Subcutaneous abdominal adipose tissue (tissue), 5 donors: ENCODE data around the gene POP7.
A peak's percentile ranks its signal among the peaks of the same experiment; 100 is the strongest.

Experiments
- H3K27ac ChIP-seq: one replicate; pipeline ENCODE4 v1.7.0; 2013; ENCODE audit warnings: low read depth, mild to moderate bottlenecking, inconsistent platforms, low read length, moderate library complexity
- H3K27me3 ChIP-seq, 5 donors: one replicate each; pipeline ENCODE4 v1.7.0; 2013; ENCODE audit warnings: low read length in 5 of 5, inconsistent platforms in 1 of 5; ENCODE audit not compliant: control insufficient read depth in 5 of 5, insufficient read depth in 4 of 5
- H3K36me3 ChIP-seq, 5 donors: one replicate each; pipeline ENCODE4 v1.7.0; 2013; ENCODE audit warnings: low read length in 5 of 5; ENCODE audit not compliant: control insufficient read depth in 5 of 5, insufficient read depth in 5 of 5
- H3K4me1 ChIP-seq, 5 donors: one replicate each; pipeline ENCODE4 v1.7.0; 2013; ENCODE audit warnings: low read length in 5 of 5, mild to moderate bottlenecking in 3 of 5, moderate library complexity in 1 of 5; ENCODE audit not compliant: control insufficient read depth in 5 of 5, insufficient read depth in 5 of 5
- H3K4me3 ChIP-seq, 5 donors: one replicate each; pipeline ENCODE4 v1.7.0; 2013; ENCODE audit warnings: low read length in 5 of 5, low read depth in 1 of 5
- H3K9ac ChIP-seq, 5 donors: one replicate each; pipeline ENCODE4 v1.7.0; 2013; ENCODE audit warnings: low read length in 5 of 5, mild to moderate bottlenecking in 4 of 5, moderate library complexity in 3 of 5
- H3K9me3 ChIP-seq, 5 donors: one replicate each; pipeline ENCODE4 v1.7.0; 2013; ENCODE audit warnings: low read length in 5 of 5; ENCODE audit not compliant: control insufficient read depth in 5 of 5
- donor health status: healthy.
- donor health status: healthy.
- donor health status: healthy.
- donor health status: healthy.
- donor health status: healthy.

Gene POP7

GRCh38 chr7:100685631-100686145 lies 20.2 kb upstream of the POP7 start:
- Histone ChIP-seq H3K9me3 (no peaks in the 10 kb centered on the region), H3K27me3 (no peaks in the 10 kb centered on the region), H3K9ac (no peak overlapping the region), H3K4me1 (peaks cover 2 to 20% (median 16%) of the 10 kb centered on the region in 5 donors), H3K27ac (no peak overlapping the region), H3K4me3 (no peak overlapping the region), H3K36me3 (peaks cover 0 to 86% (median 77%) of the 10 kb centered on the region in 5 donors)

- Histone ChIP-seq H3K4me1 (peaks cover 2 to 24% (median 18%) of the 10 kb centered on the region in 5 donors), H3K9ac (no peak overlapping the region), H3K27ac (no peak overlapping the region), H3K27me3 (no peaks in the 10 kb centered on the region), H3K9me3 (no peaks in the 10 kb centered on the region), H3K36me3 (peaks cover 0 to 86% (median 77%) of the 10 kb centered on the region in 5 donors), H3K4me3 (no peak overlapping the region)
Observed at GRCh38 chr7:100686201-100686821, 19.6 kb upstream of the POP7 start.

GRCh38 chr7:100686822-100687211 lies 19.1 kb upstream of the POP7 start:
- Histone ChIP-seq H3K4me1 (peaks cover 2 to 29% (median 23%) of the 10 kb centered on the region in 5 donors), H3K27me3 (no peaks in the 10 kb centered on the region), H3K9me3 (no peaks in the 10 kb centered on the region), H3K36me3 (peaks cover 0 to 81% (median 73%) of the 10 kb centered on the region in 5 donors), H3K27ac (no peak overlapping the region), H3K9ac (no peak overlapping the region), H3K4me3 (no peak overlapping the region)

GRCh38 chr7:100687261-100687660 lies 18.7 kb upstream of the POP7 start:
- Histone ChIP-seq H3K9ac (no peak overlapping the region), H3K4me3 (no peak overlapping the region), H3K4me1 (peaks cover 3 to 34% (median 28%) of the 10 kb centered on the region in 5 donors), H3K36me3 (peaks cover 0 to 77% (median 68%) of the 10 kb centered on the region in 5 donors), H3K27ac (no peak overlapping the region), H3K9me3 (no peaks in the 10 kb centered on the region), H3K27me3 (no peaks in the 10 kb centered on the region)

GRCh38 chr7:100687751-100688300 lies 18.1 kb upstream of the POP7 start:
- H3K4me1 ChIP-seq, result peaks cover 9 to 39% (median 34%) of the 10 kb centered on the region in 5 donors
- H3K27ac ChIP-seq, result no peak overlapping the region
- peaks cover 0 to 71% (median 63%) of the 10 kb centered on the region in 5 donors for H3K36me3 ChIP-seq
- no peak overlapping the region for H3K4me3 ChIP-seq
- H3K9ac ChIP-seq, result no peak overlapping the region
- no peaks in the 10 kb centered on the region for H3K9me3 ChIP-seq
- H3K27me3 ChIP-seq, result no peaks in the 10 kb centered on the region

GRCh38 chr7:100688326-100688860 lies 17.5 kb upstream of the POP7 start:
- H3K27me3 ChIP-seq, result no peaks in the 10 kb centered on the region
- H3K9ac ChIP-seq, result peak overlapping the region in 2 of 5 donors; percentile 35 to 37
- no peak overlapping the region for H3K4me3 ChIP-seq
- H3K27ac ChIP-seq, result no peak overlapping the region
- H3K36me3 ChIP-seq, result peaks cover 0 to 66% (median 57%) of the 10 kb centered on the region in 5 donors
- peaks cover 12 to 45% (median 39%) of the 10 kb centered on the region in 5 donors for H3K4me1 ChIP-seq
- no peaks in the 10 kb centered on the region for H3K9me3 ChIP-seq

- Histone ChIP-seq H3K27ac (no peak overlapping the region), H3K4me1 (peaks cover 12 to 47% (median 40%) of the 10 kb centered on the region in 5 donors), H3K36me3 (peaks cover 0 to 55% (median 46%) of the 10 kb centered on the region in 5 donors), H3K9ac (peak overlapping the region in 4 of 5 donors; percentile 6 to 61 (median 41)), H3K27me3 (no peaks in the 10 kb centered on the region), H3K9me3 (no peaks in the 10 kb centered on the region), H3K4me3 (no peak overlapping the region)
Observed at GRCh38 chr7:100689230-100690135, 16.4 kb upstream of the POP7 start.

GRCh38 chr7:100691676-100692577 lies 14.0 kb upstream of the POP7 start:
- Histone ChIP-seq H3K4me3 (peak overlapping the region; percentile 74 to 92 (median 78)), H3K9ac (peak overlapping the region; percentile 48 to 89 (median 86)), H3K4me1 (peaks cover 12 to 51% (median 40%) of the 10 kb centered on the region in 5 donors), H3K27me3 (no peaks in the 10 kb centered on the region), H3K9me3 (no peaks in the 10 kb centered on the region), H3K36me3 (peaks cover 0 to 31% (median 22%) of the 10 kb centered on the region in 5 donors), H3K27ac (peak overlapping the region; percentile 60)

- Histone ChIP-seq H3K4me1 (peaks cover 12 to 51% (median 40%) of the 10 kb centered on the region in 5 donors), H3K4me3 (peak overlapping the region; percentile 74 to 92 (median 78)), H3K9ac (peak overlapping the region in 4 of 5 donors; percentile 85 to 89 (median 87)), H3K27me3 (no peaks in the 10 kb centered on the region), H3K27ac (peak overlapping the region; percentile 60), H3K9me3 (no peaks in the 10 kb centered on the region), H3K36me3 (peaks cover 0 to 25% (median 17%) of the 10 kb centered on the region in 5 donors)
Observed at GRCh38 chr7:100692578-100692961, 13.4 kb upstream of the POP7 start.
